Liver (tissue), 9 donors: ENCODE data around the gene FAM161A. TPM values are rescaled to one million over a fixed set of nuclear protein-coding genes. Genes with fewer than 3 reads are reported as not detected.

ENCODE experiments used
- DNase-seq: peaks from one replicate; pipeline ENCODE4 v3.0.0-alpha.2; 2017; ENCODE audit warnings: low spot score
- H3K27ac ChIP-seq, 2 donors: one replicate each; pipeline ENCODE4 v1.7.0; 2013; ENCODE audit warnings: inconsistent platforms in 2 of 2, low read length in 2 of 2, control low read depth in 1 of 2, low read depth in 1 of 2, mild to moderate bottlenecking in 1 of 2
- H3K27me3 ChIP-seq, 4 donors: one replicate each; pipeline versions ENCODE4 v1.6.1 to v1.7.0; 2013; ENCODE audit warnings: low read length in 3 of 4, inconsistent platforms in 1 of 4, mild to moderate bottlenecking in 1 of 4, moderate library complexity in 1 of 4; ENCODE audit not compliant: control insufficient read depth in 4 of 4, insufficient read depth in 4 of 4
- H3K36me3 ChIP-seq, 4 donors: one replicate each; pipeline versions ENCODE4 v1.6.1 to v1.7.0; 2013; ENCODE audit warnings: low read length in 3 of 4, mild to moderate bottlenecking in 3 of 4, low read depth in 1 of 4, moderate library complexity in 1 of 4; ENCODE audit not compliant: control insufficient read depth in 4 of 4, insufficient read depth in 3 of 4
- H3K4me1 ChIP-seq, 4 donors: one replicate each; pipeline versions ENCODE4 v1.6.1 to v1.7.0; 2013; ENCODE audit warnings: low read length in 3 of 4, mild to moderate bottlenecking in 3 of 4, moderate library complexity in 1 of 4; ENCODE audit not compliant: control insufficient read depth in 4 of 4, insufficient read depth in 4 of 4
- H3K4me3 ChIP-seq, 3 donors: one replicate each; pipeline versions ENCODE4 v1.6.1 to v1.7.0; 2013; ENCODE audit warnings: low read length in 3 of 3, control low read depth in 1 of 3, low read depth in 1 of 3, mild to moderate bottlenecking in 1 of 3
- H3K9ac ChIP-seq, 2 donors: one replicate each; pipeline ENCODE4 v1.7.0; 2013; ENCODE audit warnings: low read length in 2 of 2, mild to moderate bottlenecking in 2 of 2, moderate library complexity in 2 of 2, control low read depth in 1 of 2, low read depth in 1 of 2
- H3K9me3 ChIP-seq, 4 donors: one replicate each; pipeline versions ENCODE4 v1.6.1 to v1.7.0; 2013; ENCODE audit warnings: low read length in 3 of 4; ENCODE audit not compliant: control insufficient read depth in 4 of 4
- ATF3 ChIP-seq: IDR thresholded peaks from 2 replicates; pipeline ENCODE4 v1.6.1; 2016; ENCODE audit warnings: antibody characterized with exemption
- FOXA1 ChIP-seq: IDR thresholded peaks from 2 replicates; pipeline ENCODE4 v1.6.1; 2016; ENCODE audit warnings: antibody characterized with exemption
- FOXA2 ChIP-seq: IDR thresholded peaks from 2 replicates; pipeline ENCODE4 v1.6.1; 2016; ENCODE audit warnings: antibody characterized with exemption
- GABPA ChIP-seq, 2 donors: IDR thresholded peaks in 1 of 2; conservative IDR thresholded peaks in 1 of 2; 2 replicates each; pipeline ENCODE4 v1.6.1; 2016; ENCODE audit warnings: antibody characterized with exemption in 2 of 2, mild to moderate bottlenecking in 1 of 2, moderate library complexity in 1 of 2
- HNF4G ChIP-seq: IDR thresholded peaks from 2 replicates; pipeline ENCODE4 v1.6.1; 2016; ENCODE audit warnings: antibody characterized with exemption
- JUND ChIP-seq, 2 donors: IDR thresholded peaks; 2 replicates each; pipeline ENCODE4 v1.6.1; 2016; ENCODE audit warnings: antibody characterized with exemption in 2 of 2
- NR2F2 ChIP-seq: IDR thresholded peaks from 2 replicates; pipeline ENCODE4 v1.6.1; 2016; ENCODE audit warnings: antibody characterized with exemption
- RAD21 ChIP-seq, 2 donors: IDR thresholded peaks; 2 replicates each; pipeline ENCODE4 v1.6.1; 2016; ENCODE audit warnings: antibody characterized with exemption in 2 of 2, mild to moderate bottlenecking in 2 of 2
- REST ChIP-seq: IDR thresholded peaks from 2 replicates; pipeline ENCODE4 v1.6.1; 2016; ENCODE audit warnings: antibody characterized with exemption, mild to moderate bottlenecking
- SP1 ChIP-seq: IDR thresholded peaks from 2 replicates; pipeline ENCODE4 v1.6.1; 2018; ENCODE audit warnings: antibody characterized with exemption, mild to moderate bottlenecking
- TAF1 ChIP-seq: conservative IDR thresholded peaks from 2 replicates; pipeline ENCODE4 v1.6.1; 2016; ENCODE audit warnings: antibody characterized with exemption, mild to moderate bottlenecking
- YY1 ChIP-seq: IDR thresholded peaks from 2 replicates; pipeline ENCODE4 v1.6.1; 2016; ENCODE audit warnings: antibody characterized with exemption, mild to moderate bottlenecking
- WGBS: extraction: QIAGEN DNeasy Blood & Tissue Kit; methylation state at CpG from one replicate; pipeline ENCODE4 v1.1.7; 2013; 5-methylcytosine and 5-hydroxymethylcytosine counted together
- polyA plus RNA-seq, 2 donors: library from polyadenylated mRNA; stranded (reverse) in 1 of 2; unstranded in 1 of 2; fragments of 200-250 nt in 1 of 2; fragments of >200 nt in 1 of 2; fragmentation: Nextera tagmentation in 1 of 2; extraction: Ambion mirVana in 1 of 2; gene quantifications; one replicate each; pipeline versions ENCODE4 v1.2.1 to v1.2.3, GENCODE V29; 2013 to 2015
- total RNA-seq, 2 donors: library from RNA; depleted of rRNA; stranded (reverse); fragments of >200 nt; gene quantifications; one replicate each; pipeline ENCODE4 v1.2.3, GENCODE V29; 2014
- TF ChIP-seq, protein P1 (sequence below): fragments of 150-350 bp; IDR thresholded peaks from 2 replicates; pipeline ENCODE4 v1.5.1; 2017; ENCODE audit warnings: improper control_type of control experiment, low read depth, low read length; ENCODE audit not compliant: missing input control
- TF ChIP-seq, protein P2 (sequence below): IDR thresholded peaks from 2 replicates; pipeline ENCODE4 v1.6.1; 2016; ENCODE audit warnings: antibody characterized with exemption
- donor health status: healthy.
- donor health status: healthy.
- donor health status: healthy.
- donor health status: healthy.
- donor health status: healthy.

FAM161A gene
- total and polyA plus RNA-seq, 4 donors = 0.54 to 1.2 (median 0.78) TPM

DNA sequence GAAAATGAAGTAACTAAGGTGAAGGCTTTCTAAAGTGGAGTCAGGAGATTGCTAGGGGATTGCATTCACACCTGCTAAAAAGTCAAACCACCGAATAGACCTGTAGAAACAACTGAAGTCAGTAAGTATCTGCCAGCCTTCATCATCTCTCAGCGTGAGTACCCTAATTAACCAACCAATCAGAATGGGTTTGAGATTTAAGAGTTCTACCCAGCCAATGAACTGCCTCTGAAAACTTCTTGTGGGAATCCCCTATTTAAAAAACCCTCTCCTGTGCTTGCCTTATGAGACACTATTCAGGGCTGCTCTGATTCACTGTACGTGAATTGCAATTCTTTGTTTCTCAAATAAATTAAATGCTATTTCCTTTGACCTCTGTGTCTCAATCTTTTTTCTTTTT lies 3.4 kb upstream of the FAM161A start:
- no peak overlapping the region for H3K27ac ChIP-seq
- H3K27me3 ChIP-seq = no peaks in the 10 kb centered on the region
- DNase-seq = no peak
- WGBS = 84% methylated on average over 3 of the region's 3 CpGs
- TF ChIP-seq RAD21 (IDR thresholded peaks at IDR 0.05) (no peak), GABPA (IDR thresholded peaks at IDR 0.05 in 1 of 2, conservative IDR thresholded peaks at IDR 0.05 in 1 of 2) (no peak), FOXA1 (no peak), REST (no peak), NR2F2 (no peak), TAF1 (no peak), JUND (IDR thresholded peaks at IDR 0.05) (no peak), FOXA2 (no peak), HNF4G (no peak)
- TF ChIP-seq, protein P1, sequence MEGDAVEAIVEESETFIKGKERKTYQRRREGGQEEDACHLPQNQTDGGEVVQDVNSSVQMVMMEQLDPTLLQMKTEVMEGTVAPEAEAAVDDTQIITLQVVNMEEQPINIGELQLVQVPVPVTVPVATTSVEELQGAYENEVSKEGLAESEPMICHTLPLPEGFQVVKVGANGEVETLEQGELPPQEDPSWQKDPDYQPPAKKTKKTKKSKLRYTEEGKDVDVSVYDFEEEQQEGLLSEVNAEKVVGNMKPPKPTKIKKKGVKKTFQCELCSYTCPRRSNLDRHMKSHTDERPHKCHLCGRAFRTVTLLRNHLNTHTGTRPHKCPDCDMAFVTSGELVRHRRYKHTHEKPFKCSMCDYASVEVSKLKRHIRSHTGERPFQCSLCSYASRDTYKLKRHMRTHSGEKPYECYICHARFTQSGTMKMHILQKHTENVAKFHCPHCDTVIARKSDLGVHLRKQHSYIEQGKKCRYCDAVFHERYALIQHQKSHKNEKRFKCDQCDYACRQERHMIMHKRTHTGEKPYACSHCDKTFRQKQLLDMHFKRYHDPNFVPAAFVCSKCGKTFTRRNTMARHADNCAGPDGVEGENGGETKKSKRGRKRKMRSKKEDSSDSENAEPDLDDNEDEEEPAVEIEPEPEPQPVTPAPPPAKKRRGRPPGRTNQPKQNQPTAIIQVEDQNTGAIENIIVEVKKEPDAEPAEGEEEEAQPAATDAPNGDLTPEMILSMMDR = no peak
- no peaks in the 10 kb centered on the region for H3K9me3 ChIP-seq
- H3K4me3 ChIP-seq = no peak overlapping the region
- no peak overlapping the region for H3K9ac ChIP-seq
- H3K36me3 ChIP-seq = no peaks in the 10 kb centered on the region
- H3K4me1 ChIP-seq = peaks cover 0 to 20% (median 12%) of the 10 kb centered on the region in 4 donors

DNA sequence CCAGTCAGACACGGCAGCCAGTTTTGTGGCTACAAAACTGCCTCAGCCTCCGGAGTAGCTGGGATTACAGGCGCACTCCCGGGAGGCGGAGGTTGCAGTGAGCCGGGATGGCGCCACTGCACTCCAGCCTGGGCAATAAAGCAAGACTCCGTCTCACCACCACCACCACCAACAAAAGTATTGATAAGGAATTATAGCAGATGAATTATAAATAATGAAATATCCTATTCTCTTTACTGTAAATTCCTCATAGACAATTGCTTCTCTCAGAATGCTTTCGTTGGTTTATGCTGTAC lies 1.4 kb upstream of the FAM161A start:
- WGBS = 48% methylated on average over 9 of the region's 9 CpGs
- H3K27me3 ChIP-seq = no peaks in the 10 kb centered on the region
- H3K27ac ChIP-seq = peak overlapping the region; percentile 58 to 73
- H3K36me3 ChIP-seq = no peaks in the 10 kb centered on the region
- DNase-seq = no peak
- TF ChIP-seq RAD21 (IDR thresholded peaks at IDR 0.05) (peak in 1 of 2 donors; percentile 6), SP1 (no peak), TAF1 (no peak)
- peak overlapping the region; percentile 3 to 29 for H3K9ac ChIP-seq
- H3K9me3 ChIP-seq = no peaks in the 10 kb centered on the region
- peaks cover 0 to 20% (median 12%) of the 10 kb centered on the region in 4 donors for H3K4me1 ChIP-seq
- peak overlapping the region; percentile 77 to 95 (median 93) for H3K4me3 ChIP-seq

DNA sequence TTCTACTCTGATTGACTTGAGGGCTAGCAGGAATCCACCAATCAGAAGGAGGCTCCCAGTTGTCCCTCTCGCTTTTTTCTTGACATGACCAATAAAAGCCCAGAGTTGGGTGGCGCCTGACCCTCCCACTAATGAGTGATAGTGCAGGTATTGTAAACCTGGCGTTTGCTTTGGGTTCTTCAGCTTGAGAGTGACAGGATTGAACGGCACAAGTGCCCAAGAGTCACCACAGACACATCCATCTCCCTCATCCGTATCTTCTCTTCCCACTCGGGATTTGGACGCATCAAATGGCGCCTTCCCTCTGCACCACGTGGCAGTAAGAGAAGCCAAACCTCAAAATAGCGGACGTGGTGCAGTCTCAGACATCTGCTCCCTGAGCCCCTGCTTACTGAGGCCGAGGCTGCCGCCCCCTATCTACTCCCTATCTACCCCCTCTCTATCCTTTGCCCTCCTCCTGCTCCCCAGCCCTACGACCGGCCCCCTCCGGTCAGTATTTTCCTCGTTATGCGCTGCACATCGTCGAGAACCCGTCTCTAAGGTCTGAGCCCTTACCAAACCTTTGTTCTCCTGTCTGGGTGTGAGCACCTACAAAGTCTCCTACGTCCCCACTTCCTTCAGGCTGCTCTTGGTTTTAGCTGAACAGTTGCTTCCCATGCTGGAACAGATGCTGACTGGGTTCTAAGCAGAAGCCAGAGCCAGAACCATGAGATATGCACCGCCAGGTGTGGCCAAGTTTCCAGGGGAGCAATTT lies 881 bp upstream of the FAM161A start:
- TF ChIP-seq YY1 = peak; percentile 57
- TF ChIP-seq, protein P2, sequence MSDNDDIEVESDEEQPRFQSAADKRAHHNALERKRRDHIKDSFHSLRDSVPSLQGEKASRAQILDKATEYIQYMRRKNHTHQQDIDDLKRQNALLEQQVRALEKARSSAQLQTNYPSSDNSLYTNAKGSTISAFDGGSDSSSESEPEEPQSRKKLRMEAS = peak; percentile 64
- peak; percentile 73 for TF ChIP-seq SP1
- TF ChIP-seq ATF3 = no peak
- peak; percentile 16 for TF ChIP-seq TAF1
- TF ChIP-seq JUND (IDR thresholded peaks at IDR 0.05) = no peak
- TF ChIP-seq, protein P1 = peak; percentile 26
- Histone ChIP-seq H3K4me1 (peaks cover 0 to 20% (median 12%) of the 10 kb centered on the region in 4 donors), H3K27me3 (no peaks in the 10 kb centered on the region), H3K36me3 (no peaks in the 10 kb centered on the region), H3K4me3 (peak overlapping the region; percentile 77 to 95 (median 93)), H3K9me3 (no peaks in the 10 kb centered on the region), H3K9ac (peak overlapping the region; percentile 29 to 42), H3K27ac (peak overlapping the region; percentile 58 to 73)
- 2% methylated on average over 23 of the region's 23 CpGs for WGBS
- DNase-seq = peak; percentile 46
